GM18868 (cell line): Measurements from ENCODE around the gene MANEA.
"Not testable (repeated sequence)": the region's sequence is repeated elsewhere in the genome, so short reads cannot be mapped to it uniquely, and the experiment has no call there.

Source experiments
- ATAC-seq: cut with Tn5 transposase; IDR thresholded peaks from one replicate; pipeline ENCODE4 v1.9.1; 2021; ENCODE audit warnings: mild to moderate bottlenecking, moderate library complexity; ENCODE audit not compliant: unreplicated experiment

Gene MANEA

DNA sequence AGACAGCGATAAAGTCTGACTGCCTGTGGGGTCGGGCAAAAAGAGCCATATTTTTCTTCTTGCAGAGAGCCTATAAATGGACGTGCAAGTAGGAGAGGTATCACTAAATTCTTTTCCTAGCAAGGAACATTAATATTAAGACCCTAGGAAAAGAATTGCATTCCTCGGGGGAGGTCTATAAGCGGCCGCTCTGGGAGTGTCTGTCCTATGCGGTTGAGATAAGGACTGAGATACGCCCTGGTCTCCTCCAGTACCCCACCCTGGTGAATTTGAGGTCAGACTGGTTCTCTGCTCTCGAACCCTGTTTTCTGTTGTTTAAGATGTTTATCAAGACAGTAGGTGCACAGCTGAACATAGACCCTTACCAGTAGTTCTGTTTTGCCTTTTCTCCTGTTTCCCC, 6.9 kb downstream of the MANEA start:
- not testable (repeated sequence) for ATAC-seq

DNA sequence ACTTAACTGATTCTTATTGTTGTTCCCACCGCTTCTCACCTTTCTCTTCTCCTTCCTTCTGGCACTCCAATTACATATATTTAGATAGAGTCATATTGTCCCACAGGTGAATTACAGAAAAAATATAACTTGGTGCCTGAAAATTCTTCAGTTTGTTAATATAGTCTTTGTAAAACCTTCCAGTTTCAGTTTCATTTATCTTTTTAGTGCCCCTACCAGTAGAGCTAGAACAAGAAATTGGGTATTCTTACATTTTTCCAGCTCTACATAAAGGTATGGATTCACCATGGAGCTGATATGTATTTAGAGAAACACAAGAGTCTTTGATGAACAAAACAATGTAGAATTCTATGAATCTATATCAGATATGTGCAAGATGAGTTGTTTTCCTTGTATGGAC, 10.7 kb downstream of the MANEA start:
- no peak for ATAC-seq

DNA sequence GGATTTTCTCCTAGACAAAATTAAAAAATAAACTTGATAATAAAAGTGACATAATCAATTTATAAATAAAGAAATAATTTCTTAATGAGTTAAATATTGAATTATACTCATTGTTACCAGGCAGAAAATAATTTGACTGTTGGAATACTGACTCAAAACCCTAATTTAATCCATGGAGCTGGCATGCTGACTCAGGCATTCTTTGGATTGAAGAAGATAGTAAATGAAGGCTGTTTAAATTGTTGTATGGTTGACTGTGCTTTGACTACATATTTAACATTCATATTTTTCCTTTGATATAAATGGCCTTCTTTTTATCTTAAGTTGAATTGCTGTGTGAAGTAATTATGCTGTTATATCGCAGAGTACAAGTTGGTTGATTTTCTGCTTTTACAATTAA, 11.7 kb downstream of the MANEA start:
- no peak for ATAC-seq

DNA sequence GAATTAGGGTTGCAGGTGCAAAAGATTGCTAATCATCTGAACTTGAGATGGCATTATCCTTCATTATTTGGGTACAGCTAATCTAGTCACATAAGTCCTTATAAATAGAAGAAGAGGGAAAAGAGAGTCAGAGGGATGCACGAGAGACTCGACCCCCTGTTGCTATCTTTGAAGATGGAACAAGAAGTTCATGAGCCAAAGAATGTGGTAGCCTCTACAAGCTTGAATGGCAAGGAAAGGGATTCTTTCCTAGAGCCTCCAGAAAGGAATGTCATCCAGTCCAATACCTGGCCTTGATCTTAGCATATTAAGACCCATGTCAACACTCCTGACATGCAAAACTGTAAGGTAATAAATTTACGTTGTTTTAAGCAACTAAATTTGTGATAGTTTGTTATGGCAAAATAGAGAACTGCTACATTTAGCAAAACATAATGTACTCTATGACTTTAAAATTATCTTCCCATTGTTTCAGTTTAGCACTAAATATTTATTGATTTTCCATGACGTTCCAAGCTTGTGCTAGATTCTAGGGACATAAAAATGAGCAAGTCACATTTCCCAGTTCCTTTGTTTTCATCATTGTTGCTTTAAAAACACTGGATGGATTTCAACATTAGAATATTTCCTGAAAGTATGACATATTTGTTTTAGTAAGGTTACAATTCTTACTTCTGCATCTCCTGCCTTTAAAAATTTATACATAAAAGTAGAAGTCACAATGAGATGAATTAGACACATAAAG, 12.7 kb downstream of the MANEA start:
- ATAC-seq = no peak

DNA sequence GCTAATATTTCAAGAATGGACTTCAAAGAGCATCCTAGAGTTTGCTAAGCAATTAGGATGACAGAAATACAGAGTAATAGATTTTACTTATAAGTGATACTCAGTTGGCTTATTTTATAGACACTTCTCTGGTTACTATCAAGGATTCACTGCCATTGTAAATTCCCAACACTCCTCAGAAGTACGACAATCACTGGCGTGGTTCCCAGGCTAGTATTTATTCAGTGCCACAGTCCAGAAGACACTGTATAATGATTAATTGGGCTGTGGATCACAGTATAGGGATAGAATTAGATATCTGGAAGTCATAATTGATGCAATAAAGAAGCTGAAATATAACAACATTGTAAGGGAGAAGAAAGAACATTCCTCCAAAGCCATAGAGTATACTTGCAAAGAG, 15.7 kb downstream of the MANEA start:
- no peak for ATAC-seq

DNA sequence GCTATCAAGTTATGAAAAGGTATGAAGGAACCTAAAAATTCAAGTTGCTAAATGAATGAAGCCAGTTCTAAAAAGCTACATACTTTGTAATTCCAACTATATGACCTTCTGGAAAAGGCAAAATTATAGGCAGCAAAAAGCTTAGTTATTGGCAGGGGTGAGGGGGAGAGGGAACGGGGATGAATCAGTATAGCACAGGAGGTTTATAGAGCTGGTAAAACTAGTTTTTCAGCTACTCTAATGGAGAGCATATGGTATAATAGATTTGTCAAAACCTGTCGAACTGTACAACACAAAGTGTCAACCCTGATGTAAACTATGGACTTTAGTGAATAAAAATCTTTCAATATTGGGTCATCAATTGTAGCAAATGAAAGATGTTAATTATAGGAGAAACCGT, 18.7 kb downstream of the MANEA start:
- no peak for ATAC-seq

DNA sequence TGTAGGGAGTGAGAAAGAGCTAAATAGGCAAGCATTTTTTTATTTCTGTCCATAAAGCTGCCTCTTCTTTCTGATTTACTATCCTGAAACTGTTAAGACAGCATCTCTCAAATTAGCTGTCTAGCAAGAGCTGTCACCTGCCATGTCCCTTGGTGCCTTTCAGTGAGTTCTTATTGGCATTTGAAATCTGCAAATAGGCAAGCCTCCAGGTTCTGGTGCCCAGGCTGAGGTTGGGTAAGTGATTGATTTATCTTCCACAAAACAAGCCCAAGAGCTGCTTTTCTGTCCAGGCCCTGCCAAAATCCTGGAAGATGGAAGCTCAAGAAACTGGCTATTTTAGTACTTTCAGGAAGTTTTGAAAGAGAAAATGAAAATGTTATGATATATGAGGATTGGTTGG, 22.4 kb downstream of the MANEA start:
- no peak for ATAC-seq

DNA sequence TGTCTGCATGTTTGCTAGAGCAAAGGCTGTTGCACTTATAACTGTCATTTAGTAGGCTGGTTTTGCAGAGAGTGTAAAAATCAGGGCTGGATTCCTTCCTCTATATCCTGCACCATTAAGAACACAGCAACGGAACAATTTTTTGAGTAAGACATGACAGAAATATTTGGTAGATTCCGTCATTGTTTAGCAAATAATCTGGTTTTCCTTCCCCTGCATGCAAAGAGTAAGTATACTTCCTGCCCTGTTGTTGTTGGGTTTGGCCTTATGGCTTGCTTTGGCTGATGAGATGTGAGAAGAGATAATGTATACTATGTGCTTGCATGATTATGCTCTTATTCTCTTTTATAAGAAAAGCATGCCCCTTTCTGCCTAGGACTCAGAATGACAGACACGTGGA, 23.8 kb downstream of the MANEA start:
- ATAC-seq = no peak

DNA sequence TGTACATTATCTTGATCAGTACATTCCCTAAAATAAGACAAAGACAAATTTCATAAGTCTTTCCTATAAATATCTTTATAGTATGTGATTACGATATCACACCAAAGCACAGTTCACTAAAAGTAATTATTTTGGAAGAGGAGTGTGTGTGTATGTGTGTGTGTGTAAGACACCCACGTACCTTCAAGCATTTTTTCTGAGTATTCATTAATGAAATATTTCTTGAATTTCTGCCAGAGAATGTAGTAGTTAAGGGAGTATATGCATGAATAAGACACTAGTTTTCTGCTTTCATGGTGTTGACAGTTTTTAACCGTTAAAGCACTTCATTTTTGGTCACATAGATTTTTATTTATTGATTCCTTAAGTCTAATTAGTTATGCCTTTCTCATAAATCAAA, 36.8 kb downstream of the MANEA start:
- ATAC-seq = no peak

DNA sequence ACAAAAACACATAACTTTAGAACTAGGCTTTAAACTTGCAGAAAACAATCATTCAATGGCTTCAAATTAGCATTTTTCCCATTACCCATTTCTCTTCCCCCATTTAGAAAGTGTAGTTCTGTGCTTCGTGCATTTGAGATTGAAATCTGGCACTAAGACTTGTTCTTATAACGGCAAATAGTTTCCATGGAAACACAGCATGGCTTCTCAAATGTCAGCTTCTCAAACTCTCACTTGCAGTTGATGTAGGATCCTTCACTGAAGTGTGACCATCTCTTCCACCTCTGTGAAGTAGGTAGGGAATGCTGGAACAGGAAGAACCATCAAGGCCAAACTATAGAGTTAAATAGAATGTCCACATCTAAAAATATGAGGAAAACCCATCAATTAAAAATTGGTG, 52.2 kb downstream of the MANEA start:
- ATAC-seq = no peak

DNA sequence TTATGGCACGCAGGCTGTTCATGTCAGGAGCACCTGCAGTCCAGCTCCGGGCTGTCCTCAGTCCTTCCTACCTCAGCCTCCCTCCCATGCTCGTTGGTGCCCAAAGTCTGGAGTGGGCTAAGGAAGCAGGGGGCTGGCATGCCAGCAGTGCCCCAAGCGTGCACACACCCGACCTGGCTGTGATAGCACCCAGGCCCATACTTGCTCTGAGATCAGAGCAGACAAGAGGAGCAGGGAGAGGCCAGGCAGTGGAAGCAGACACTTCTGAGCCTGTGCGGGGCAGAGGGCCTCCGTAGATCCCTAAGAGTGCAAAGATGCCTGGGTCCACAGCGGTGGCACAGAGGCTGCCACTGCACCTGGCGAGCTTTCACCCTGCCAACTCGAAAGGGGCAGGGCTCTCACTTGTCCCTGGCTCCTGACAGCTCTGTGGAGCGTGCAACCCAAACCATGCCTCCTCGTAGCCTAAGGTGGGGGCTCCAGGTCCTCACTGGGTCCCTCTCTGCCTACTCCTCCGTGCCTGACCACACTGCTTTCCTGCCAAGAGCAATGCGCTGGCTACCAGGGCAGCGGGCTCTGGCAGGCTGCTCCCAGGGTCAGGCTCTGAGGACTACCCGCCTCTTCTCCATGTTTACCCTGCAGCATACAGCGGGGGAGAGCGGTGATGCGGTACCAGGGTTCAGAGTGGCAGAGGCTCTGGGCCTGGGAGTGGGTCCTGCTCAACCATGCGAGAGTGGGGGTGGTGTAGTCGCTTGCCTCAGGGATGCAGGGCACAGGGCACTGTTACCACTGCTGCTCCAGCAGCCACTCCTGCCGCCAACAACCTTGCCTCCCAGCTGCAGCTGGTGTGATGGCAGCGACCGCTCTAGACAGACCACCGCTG, 59.5 kb downstream of the MANEA start:
- ATAC-seq = no peak

DNA sequence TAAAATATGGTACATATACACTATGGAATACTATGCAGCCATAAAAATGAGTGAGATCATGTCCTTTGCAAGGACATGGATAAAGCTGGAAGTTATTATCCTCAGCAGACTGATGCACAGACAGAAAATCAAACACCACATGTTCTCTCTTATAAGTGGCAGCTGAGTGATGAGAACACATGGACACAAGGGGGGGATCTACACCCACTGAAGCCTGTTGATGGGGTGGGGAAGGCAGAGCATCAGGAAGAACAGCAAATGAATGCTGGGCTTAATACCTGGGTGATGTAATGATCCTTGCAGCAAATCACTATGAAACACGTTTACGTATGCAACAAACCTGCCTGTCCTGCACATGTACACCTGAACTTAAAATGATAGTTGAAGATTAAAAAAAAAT, 71.3 kb downstream of the MANEA start:
- ATAC-seq = no peak

DNA sequence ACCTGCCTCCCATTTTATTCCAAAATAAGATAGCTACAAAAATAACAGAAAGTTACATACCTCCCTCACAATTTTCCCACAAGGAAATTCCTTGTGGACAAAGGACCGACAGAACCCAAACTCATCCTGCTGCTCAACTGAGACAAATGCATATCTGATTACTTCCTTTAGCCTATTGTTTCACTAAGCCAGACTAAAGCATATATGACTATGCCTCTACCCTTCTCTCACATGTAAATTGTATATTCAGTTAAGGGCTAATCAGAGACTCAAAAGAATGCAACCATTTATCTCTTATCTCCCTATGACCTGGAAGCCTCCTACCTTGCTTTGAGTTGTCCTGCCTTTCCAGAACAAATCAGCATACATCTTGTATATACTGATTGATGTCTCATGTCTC, 72.1 kb downstream of the MANEA start:
- ATAC-seq = no peak

DNA sequence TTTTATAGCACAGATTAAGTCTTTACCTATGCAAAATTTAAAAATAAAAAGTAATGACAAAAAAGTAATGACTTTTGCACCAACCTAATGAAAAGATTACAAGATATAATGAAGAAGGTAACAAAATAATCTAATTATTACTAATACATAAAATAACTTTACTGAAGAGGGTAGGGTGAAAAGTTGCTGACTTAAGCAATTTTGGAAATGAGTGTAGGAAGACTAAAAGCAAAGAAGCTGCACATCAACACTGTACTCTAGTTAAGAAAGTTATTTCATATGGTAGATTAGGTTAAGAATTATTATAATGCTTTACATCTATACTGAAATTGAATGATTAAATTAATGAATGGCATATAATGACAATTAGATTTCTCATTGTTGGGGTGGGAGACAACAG, 76.8 kb downstream of the MANEA start:
- no peak for ATAC-seq

DNA sequence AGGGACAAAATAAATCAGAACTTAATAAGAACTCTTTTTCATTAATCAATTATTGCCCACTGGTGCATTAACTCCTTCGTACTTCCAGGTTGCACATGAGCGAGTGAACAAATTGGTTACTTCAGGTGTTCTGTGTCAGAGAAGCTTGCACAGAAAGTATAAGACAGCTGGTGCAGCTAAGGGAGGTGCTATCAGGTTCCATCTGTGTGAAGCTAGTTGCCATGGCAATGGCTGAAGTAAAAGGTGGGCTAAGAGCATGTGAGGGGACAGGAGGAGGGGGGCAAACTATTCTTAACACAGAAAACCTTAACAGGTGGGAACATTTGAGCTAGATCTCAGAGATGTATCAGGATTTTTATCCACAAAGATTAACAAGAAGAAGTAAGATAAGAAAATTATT, 81.6 kb downstream of the MANEA start:
- ATAC-seq = no peak
